Measurements from ENCODE around the gene IPO11. TPM values are rescaled to one million over a fixed set of nuclear protein-coding genes. Genes with fewer than 3 reads are reported as not detected.

Gene IPO11
- total RNA-seq, 1 donor from 2014 or later, result 18.3 TPM

GRCh38 chr5:62568800-62569432, 156.4 kb downstream of the IPO11 start:
- DNase-seq (ENCODE audit: low spot score), result no peak

GRCh38 chr5:62569470-62569869, 156.9 kb downstream of the IPO11 start:
- no peak for DNase-seq (ENCODE audit: low spot score)

GRCh38 chr5:62572918-62573514, 160.5 kb downstream of the IPO11 start:
- no peak for DNase-seq (ENCODE audit: low spot score)

GRCh38 chr5:62574599-62574998, 162.0 kb downstream of the IPO11 start:
- DNase-seq (ENCODE audit: low spot score), result no peak

- DNase-seq (ENCODE audit: low spot score), result no peak
These were observed 162.5 kb downstream of the IPO11 start for GRCh38 chr5:62575066-62575465.

GRCh38 chr5:62575489-62575888, 162.9 kb downstream of the IPO11 start:
- no peak for DNase-seq (ENCODE audit: low spot score)

GRCh38 chr5:62576570-62577170, 164.1 kb downstream of the IPO11 start:
- no peak for DNase-seq (ENCODE audit: low spot score)

- DNase-seq (ENCODE audit: low spot score), result no peak
These were observed 164.9 kb downstream of the IPO11 start for GRCh38 chr5:62577488-62577887.

GRCh38 chr5:62578540-62578939, 166.0 kb downstream of the IPO11 start, which contains the start of gene LRRC70:
Gene LRRC70 (plus strand): TSS chr5:62578819. CDS start chr5:62579439, 620 bp downstream.
- peak; percentile 67 for DNase-seq (ENCODE audit: low spot score)

- DNase-seq (ENCODE audit: low spot score), result no peak
These were observed 167.2 kb downstream of the IPO11 start for GRCh38 chr5:62579761-62580160.

- DNase-seq (ENCODE audit: low spot score), result no peak
These were observed 169.5 kb downstream of the IPO11 start for GRCh38 chr5:62581836-62582597.

- DNase-seq (ENCODE audit: low spot score), result no peak
These were observed 171.8 kb downstream of the IPO11 start for GRCh38 chr5:62584391-62584790.

- DNase-seq (ENCODE audit: low spot score), result no peak
These were observed 172.7 kb downstream of the IPO11 start for GRCh38 chr5:62585306-62585705.

- no peak for DNase-seq (ENCODE audit: low spot score)
These were observed 173.2 kb downstream of the IPO11 start for GRCh38 chr5:62585751-62586150.

GRCh38 chr5:62587737-62588136, 175.2 kb downstream of the IPO11 start:
- DNase-seq (ENCODE audit: low spot score), result no peak

GRCh38 chr5:62588668-62589067, 176.1 kb downstream of the IPO11 start:
- DNase-seq (ENCODE audit: low spot score), result no peak

GRCh38 chr5:62589504-62589903, 176.9 kb downstream of the IPO11 start:
- no peak for DNase-seq (ENCODE audit: low spot score)

- DNase-seq (ENCODE audit: low spot score), result no peak
These were observed 177.8 kb downstream of the IPO11 start for GRCh38 chr5:62590387-62590786.

- DNase-seq (ENCODE audit: low spot score), result no peak
These were observed 180.0 kb downstream of the IPO11 start for GRCh38 chr5:62592558-62592957.

- DNase-seq (ENCODE audit: low spot score), result no peak
These were observed 180.8 kb downstream of the IPO11 start for GRCh38 chr5:62593331-62593730.

- DNase-seq (ENCODE audit: low spot score), result no peak
These were observed 181.9 kb downstream of the IPO11 start for GRCh38 chr5:62594364-62594984.

GRCh38 chr5:62596096-62596495, 183.5 kb downstream of the IPO11 start:
- DNase-seq (ENCODE audit: low spot score), result no peak
